ENCODE measurements around the gene CLTCL1.
"Not testable (repeated sequence)": the region's sequence is repeated elsewhere in the genome, so short reads cannot be mapped to it uniquely, and the experiment has no call there.

CLTCL1 gene

GRCh38 chr22:19208287-19208847 lies 83.2 kb downstream of the CLTCL1 start:
- no peak for DNase-seq
- Mint-ChIP-seq H3K4me1 (ENCODE audit: low read depth) (no peaks in the 10 kb centered on the region), H3K4me3 (no peak overlapping the region), H3K9me3 (no peaks in the 10 kb centered on the region), H3K36me3 (ENCODE audit: low read depth) (no peaks in the 10 kb centered on the region), H3K27ac (no peak overlapping the region), H3K27me3 (peaks cover 8% of the 10 kb centered on the region)

- Mint-ChIP-seq H3K4me1 (ENCODE audit: low read depth) (no peaks in the 10 kb centered on the region), H3K27ac (no peak overlapping the region), H3K9me3 (no peaks in the 10 kb centered on the region), H3K4me3 (no peak overlapping the region), H3K27me3 (peaks cover 8% of the 10 kb centered on the region), H3K36me3 (ENCODE audit: low read depth) (no peaks in the 10 kb centered on the region)
- DNase-seq, result no peak
Measured at GRCh38 chr22:19207884-19208283, 83.6 kb downstream of the CLTCL1 start.

- no peaks in the 10 kb centered on the region for H3K9me3 Mint-ChIP-seq
- peaks cover 8% of the 10 kb centered on the region for H3K27me3 Mint-ChIP-seq
- no peaks in the 10 kb centered on the region for H3K36me3 Mint-ChIP-seq (ENCODE audit: low read depth)
- DNase-seq, result no peak
- H3K4me1 Mint-ChIP-seq (ENCODE audit: low read depth), result no peaks in the 10 kb centered on the region
- H3K4me3 Mint-ChIP-seq, result no peak overlapping the region
- H3K27ac Mint-ChIP-seq, result no peak overlapping the region
Measured at GRCh38 chr22:19207401-19207808, 84.1 kb downstream of the CLTCL1 start.

- Mint-ChIP-seq H3K36me3 (ENCODE audit: low read depth) (no peaks in the 10 kb centered on the region), H3K27ac (no peak overlapping the region)
Measured at GRCh38 chr22:19206287-19206686, 85.2 kb downstream of the CLTCL1 start.

GRCh38 chr22:19204640-19205039 lies 86.9 kb downstream of the CLTCL1 start:
- H3K9me3 Mint-ChIP-seq, result no peaks in the 10 kb centered on the region
- no peak for DNase-seq
- no peaks in the 10 kb centered on the region for H3K4me1 Mint-ChIP-seq (ENCODE audit: low read depth)
- no peak overlapping the region for H3K4me3 Mint-ChIP-seq
- peaks cover 2% of the 10 kb centered on the region for H3K27me3 Mint-ChIP-seq
- no peak overlapping the region for H3K27ac Mint-ChIP-seq
- no peaks in the 10 kb centered on the region for H3K36me3 Mint-ChIP-seq (ENCODE audit: low read depth)

More at GRCh38 chr22:19206287-19206686, 85.2 kb downstream of the CLTCL1 start:
- Mint-ChIP-seq H3K27me3 (peaks cover 8% of the 10 kb centered on the region), H3K9me3 (no peaks in the 10 kb centered on the region), H3K4me1 (ENCODE audit: low read depth) (no peaks in the 10 kb centered on the region), H3K4me3 (no peak overlapping the region)
- no peak for DNase-seq

- Mint-ChIP-seq H3K36me3 (ENCODE audit: low read depth) (no peaks in the 10 kb centered on the region), H3K4me3 (no peak overlapping the region), H3K27ac (no peak overlapping the region), H3K4me1 (ENCODE audit: low read depth) (no peaks in the 10 kb centered on the region), H3K9me3 (no peaks in the 10 kb centered on the region), H3K27me3 (no peaks in the 10 kb centered on the region)
- DNase-seq, result no peak
Measured at GRCh38 chr22:19203834-19204233, 87.7 kb downstream of the CLTCL1 start.

GRCh38 chr22:19202799-19203186 lies 88.7 kb downstream of the CLTCL1 start:
- H3K4me3 Mint-ChIP-seq; H3K9me3 Mint-ChIP-seq; DNase-seq; H3K36me3 Mint-ChIP-seq (ENCODE audit: low read depth); H3K4me1 Mint-ChIP-seq (ENCODE audit: low read depth); H3K27me3 Mint-ChIP-seq; H3K27ac Mint-ChIP-seq: not testable (repeated sequence)

- Mint-ChIP-seq H3K36me3 (ENCODE audit: low read depth) (no peaks in the 10 kb centered on the region), H3K27ac (no peak overlapping the region), H3K4me3 (no peak overlapping the region), H3K9me3 (no peaks in the 10 kb centered on the region), H3K27me3 (no peaks in the 10 kb centered on the region), H3K4me1 (ENCODE audit: low read depth) (no peaks in the 10 kb centered on the region)
- no peak for DNase-seq
Measured at GRCh38 chr22:19201869-19202798, 89.4 kb downstream of the CLTCL1 start.

GRCh38 chr22:19201130-19201868 lies 90.2 kb downstream of the CLTCL1 start:
- Mint-ChIP-seq H3K27me3 (no peaks in the 10 kb centered on the region), H3K9me3 (no peaks in the 10 kb centered on the region), H3K36me3 (ENCODE audit: low read depth) (no peaks in the 10 kb centered on the region), H3K4me3 (no peak overlapping the region), H3K4me1 (ENCODE audit: low read depth) (no peaks in the 10 kb centered on the region), H3K27ac (no peak overlapping the region)
- DNase-seq, result no peak

- no peak for DNase-seq
- H3K27me3 Mint-ChIP-seq, result no peaks in the 10 kb centered on the region
- H3K36me3 Mint-ChIP-seq (ENCODE audit: low read depth), result no peaks in the 10 kb centered on the region
- peaks cover 6% of the 10 kb centered on the region for H3K4me1 Mint-ChIP-seq (ENCODE audit: low read depth)
- H3K4me3 Mint-ChIP-seq, result no peak overlapping the region
- no peak overlapping the region for H3K27ac Mint-ChIP-seq
- H3K9me3 Mint-ChIP-seq, result no peaks in the 10 kb centered on the region
Measured at GRCh38 chr22:19199479-19199878, 92.0 kb downstream of the CLTCL1 start.

GRCh38 chr22:19197997-19198865 lies 93.3 kb downstream of the CLTCL1 start:
- Mint-ChIP-seq H3K27ac (no peak overlapping the region), H3K4me1 (ENCODE audit: low read depth) (peaks cover 6% of the 10 kb centered on the region)

GRCh38 chr22:19196841-19197612 lies 94.5 kb downstream of the CLTCL1 start:
- no peaks in the 10 kb centered on the region for H3K36me3 Mint-ChIP-seq (ENCODE audit: low read depth)
- no peak overlapping the region for H3K4me3 Mint-ChIP-seq
- DNase-seq, result no peak
- H3K27me3 Mint-ChIP-seq, result no peaks in the 10 kb centered on the region
- H3K9me3 Mint-ChIP-seq, result no peaks in the 10 kb centered on the region
- peaks cover 6% of the 10 kb centered on the region for H3K4me1 Mint-ChIP-seq (ENCODE audit: low read depth)
- H3K27ac Mint-ChIP-seq, result no peak overlapping the region

More at GRCh38 chr22:19197997-19198865, 93.3 kb downstream of the CLTCL1 start:
- no peak for DNase-seq
- no peaks in the 10 kb centered on the region for H3K36me3 Mint-ChIP-seq (ENCODE audit: low read depth)
- no peaks in the 10 kb centered on the region for H3K9me3 Mint-ChIP-seq
- H3K27me3 Mint-ChIP-seq, result no peaks in the 10 kb centered on the region
- H3K4me3 Mint-ChIP-seq, result no peak overlapping the region

GRCh38 chr22:19195796-19196731 lies 95.5 kb downstream of the CLTCL1 start:
- no peaks in the 10 kb centered on the region for H3K9me3 Mint-ChIP-seq
- no peaks in the 10 kb centered on the region for H3K27me3 Mint-ChIP-seq
- no peaks in the 10 kb centered on the region for H3K36me3 Mint-ChIP-seq (ENCODE audit: low read depth)
- no peak for DNase-seq
- peaks cover 6% of the 10 kb centered on the region for H3K4me1 Mint-ChIP-seq (ENCODE audit: low read depth)
- H3K27ac Mint-ChIP-seq, result no peak overlapping the region
- no peak overlapping the region for H3K4me3 Mint-ChIP-seq
